ENCODE measurements around the gene TFE3.

DNA sequence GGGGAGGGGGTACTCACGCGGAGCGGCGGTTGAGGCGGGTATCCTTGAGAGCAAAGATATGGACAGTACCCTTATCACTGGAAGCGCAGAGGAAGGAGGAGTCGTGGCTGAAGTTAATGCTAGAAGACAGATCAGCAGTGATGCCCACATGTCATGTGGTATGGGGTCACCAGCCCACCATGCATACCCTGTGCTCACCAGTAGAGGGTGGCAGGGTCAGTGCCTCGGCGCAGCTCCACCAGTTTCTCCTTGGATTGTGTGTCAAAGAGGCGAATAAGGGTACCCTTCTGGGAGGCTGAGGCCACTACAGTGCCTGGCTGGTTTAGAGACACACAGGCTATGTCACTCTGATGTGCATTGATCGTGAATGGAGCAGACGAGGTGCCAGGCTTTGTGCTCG, 32.2 kb upstream of the TFE3 start:
- no peak for TF ChIP-seq EZH2 (IDR thresholded peaks at IDR 0.05; ENCODE audit: borderline replicate concordance, low read length)
- TF ChIP-seq, protein P1, sequence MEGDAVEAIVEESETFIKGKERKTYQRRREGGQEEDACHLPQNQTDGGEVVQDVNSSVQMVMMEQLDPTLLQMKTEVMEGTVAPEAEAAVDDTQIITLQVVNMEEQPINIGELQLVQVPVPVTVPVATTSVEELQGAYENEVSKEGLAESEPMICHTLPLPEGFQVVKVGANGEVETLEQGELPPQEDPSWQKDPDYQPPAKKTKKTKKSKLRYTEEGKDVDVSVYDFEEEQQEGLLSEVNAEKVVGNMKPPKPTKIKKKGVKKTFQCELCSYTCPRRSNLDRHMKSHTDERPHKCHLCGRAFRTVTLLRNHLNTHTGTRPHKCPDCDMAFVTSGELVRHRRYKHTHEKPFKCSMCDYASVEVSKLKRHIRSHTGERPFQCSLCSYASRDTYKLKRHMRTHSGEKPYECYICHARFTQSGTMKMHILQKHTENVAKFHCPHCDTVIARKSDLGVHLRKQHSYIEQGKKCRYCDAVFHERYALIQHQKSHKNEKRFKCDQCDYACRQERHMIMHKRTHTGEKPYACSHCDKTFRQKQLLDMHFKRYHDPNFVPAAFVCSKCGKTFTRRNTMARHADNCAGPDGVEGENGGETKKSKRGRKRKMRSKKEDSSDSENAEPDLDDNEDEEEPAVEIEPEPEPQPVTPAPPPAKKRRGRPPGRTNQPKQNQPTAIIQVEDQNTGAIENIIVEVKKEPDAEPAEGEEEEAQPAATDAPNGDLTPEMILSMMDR (conservative IDR thresholded peaks at IDR 0.05 in 1 of 2, IDR thresholded peaks at IDR 0.05 in 1 of 2; ENCODE audit: extremely low read depth in 1 of 2, insufficient read depth in 1 of 2, low read depth in 1 of 2, low read length in 2 of 2), result no peak

Data from mammary epithelial cell (primary cell).